Vagina (tissue), 2 donors: ENCODE results near the gene BAHCC1. TPM values are rescaled to one million over a fixed set of nuclear protein-coding genes. Genes with fewer than 3 reads are reported as not detected.

Source experiments
- DNase-seq, 2 donors: peaks; one replicate each; pipeline ENCODE4 v3.0.0-alpha.2; 2017; ENCODE audit errors: extremely low spot score in 2 of 2
- H3K27ac ChIP-seq: fragments of 200-600 bp; sonication (generic); one replicate; pipeline ENCODE4 v1.5.1; 2019
- H3K27me3 ChIP-seq: fragments of 200-600 bp; sonication (generic); one replicate; pipeline ENCODE4 v1.5.1; 2019
- H3K36me3 ChIP-seq, 2 donors: fragments of 200-600 bp; sonication (generic); one replicate each; pipeline ENCODE4 v1.5.1; 2017 to 2019
- H3K4me1 ChIP-seq: fragments of 200-600 bp; sonication (generic); one replicate; pipeline ENCODE4 v1.5.1; 2019
- H3K4me3 ChIP-seq, 2 donors: fragments of 200-600 bp; sonication (generic); 1 replicate in 1 of 2; 2 replicates in 1 of 2; pipeline ENCODE4 v1.5.1; 2016 to 2019
- H3K9me3 ChIP-seq: fragments of 200-600 bp; sonication (generic); one replicate; pipeline ENCODE4 v1.5.1; 2019
- CTCF ChIP-seq, 3 experiments: fragments of 450-650 bp in 2 of 3; fragments of 200-600 bp in 1 of 3; sonication (generic) in 1 of 3; IDR thresholded peaks; one replicate each; pipeline ENCODE4 v1.5.1; 2017 to 2019; ENCODE audit warnings: antibody characterized with exemption in 3 of 3, mild to moderate bottlenecking in 2 of 3, moderate library complexity in 2 of 3
- POLR2A ChIP-seq, 2 donors: fragments of 450-650 bp; IDR thresholded peaks; one replicate each; pipeline ENCODE4 v1.6.1; 2017; ENCODE audit warnings: antibody characterized with exemption in 2 of 2, mild to moderate bottlenecking in 2 of 2, moderate library complexity in 2 of 2
- POLR2AphosphoS5 ChIP-seq, 2 donors: sonication (generic); formaldehyde crosslinking; IDR thresholded peaks; one replicate each; pipeline ENCODE4 v1.9.0; 2017; ENCODE audit warnings: antibody characterized with exemption in 2 of 2, mild to moderate bottlenecking in 2 of 2, low read depth in 1 of 2; ENCODE audit not compliant: insufficient read depth in 1 of 2
- intact Hi-C: fragments of 100-400 bp; cut with DNase I; formaldehyde crosslinking; loops from one replicate; pipeline ENCODE4 v1.15.1; 2023
- total RNA-seq: library from RNA; depleted of rRNA; stranded (reverse); fragments of >200 nt; gene quantifications from one replicate; pipeline ENCODE4 v1.2.3, GENCODE V29; 2016

Gene BAHCC1
- total RNA-seq, 1 donor from 2014 or later, result 9.1 TPM

- H3K27ac ChIP-seq, result no peak overlapping the region
- DNase-seq, result no peak
- H3K4me3 ChIP-seq, result no peak overlapping the region
- TF ChIP-seq CTCF (IDR thresholded peaks at IDR 0.05), result no peak
- no peak for TF ChIP-seq POLR2A (IDR thresholded peaks at IDR 0.05)
- no peak for TF ChIP-seq POLR2AphosphoS5 (IDR thresholded peaks at IDR 0.05; ENCODE audit: insufficient read depth in 1 of 2, low read depth in 1 of 2)
- intact Hi-C loops, result no loop called here
- no peaks in the 10 kb centered on the region for H3K36me3 ChIP-seq
- H3K4me1 ChIP-seq, result peaks cover 16% of the 10 kb centered on the region
- H3K27me3 ChIP-seq, result no peaks in the 10 kb centered on the region
- H3K9me3 ChIP-seq, result no peaks in the 10 kb centered on the region
Observed at GRCh38 chr17:81468770-81469121, 73.5 kb downstream of the BAHCC1 start.

- TF ChIP-seq POLR2A (IDR thresholded peaks at IDR 0.05) (no peak), POLR2AphosphoS5 (IDR thresholded peaks at IDR 0.05; ENCODE audit: insufficient read depth in 1 of 2, low read depth in 1 of 2) (no peak), CTCF (IDR thresholded peaks at IDR 0.05) (no peak)
- no peak for DNase-seq
- no peak overlapping the region for H3K27ac ChIP-seq
- H3K4me1 ChIP-seq, result peaks cover 16% of the 10 kb centered on the region
- no peaks in the 10 kb centered on the region for H3K9me3 ChIP-seq
- no peaks in the 10 kb centered on the region for H3K36me3 ChIP-seq
- H3K4me3 ChIP-seq, result no peak overlapping the region
- intact Hi-C loops, result no loop called here
- no peaks in the 10 kb centered on the region for H3K27me3 ChIP-seq
Observed at GRCh38 chr17:81469266-81469665, 74.0 kb downstream of the BAHCC1 start.

GRCh38 chr17:81470270-81470943 lies 75.2 kb downstream of the BAHCC1 start:
- Histone ChIP-seq H3K4me1 (peaks cover 16% of the 10 kb centered on the region), H3K9me3 (no peaks in the 10 kb centered on the region), H3K4me3 (no peak overlapping the region), H3K27ac (peak overlapping the region; percentile 62), H3K27me3 (no peaks in the 10 kb centered on the region), H3K36me3 (no peaks in the 10 kb centered on the region)
- DNase-seq, result no peak
- no peak for TF ChIP-seq CTCF (IDR thresholded peaks at IDR 0.05)
- no peak for TF ChIP-seq POLR2A (IDR thresholded peaks at IDR 0.05)
- no peak for TF ChIP-seq POLR2AphosphoS5 (IDR thresholded peaks at IDR 0.05; ENCODE audit: insufficient read depth in 1 of 2, low read depth in 1 of 2)
- intact Hi-C loops, result no loop called here

GRCh38 chr17:81470944-81471817 lies 75.9 kb downstream of the BAHCC1 start:
- TF ChIP-seq CTCF (IDR thresholded peaks at IDR 0.05) (no peak), POLR2A (IDR thresholded peaks at IDR 0.05) (no peak), POLR2AphosphoS5 (IDR thresholded peaks at IDR 0.05; ENCODE audit: insufficient read depth in 1 of 2, low read depth in 1 of 2) (no peak)
- Histone ChIP-seq H3K4me1 (peaks cover 16% of the 10 kb centered on the region), H3K27ac (peak overlapping the region; percentile 62), H3K36me3 (no peaks in the 10 kb centered on the region), H3K4me3 (peak overlapping the region; percentile 34 to 38), H3K27me3 (no peaks in the 10 kb centered on the region), H3K9me3 (no peaks in the 10 kb centered on the region)
- DNase-seq, result no peak
- intact Hi-C loops, result no loop called here
